Nucleus accumbens (tissue), 56 donors: Measurements from ENCODE around the gene KATNBL1.
"Not testable (repeated sequence)": the region's sequence is repeated elsewhere in the genome, so short reads cannot be mapped to it uniquely, and the experiment has no call there.

Experiments
- DNase-seq, 56 donors: peaks; one replicate each; lab custom pipeline; 2025; lab: John Stamatoyannopoulos, UW

KATNBL1 gene

GRCh38 chr15:34203936-34204335 lies 6.0 kb downstream of the KATNBL1 start:
- no peak for DNase-seq

- no peak for DNase-seq
Measured at GRCh38 chr15:34203305-34203704, 6.6 kb downstream of the KATNBL1 start.

GRCh38 chr15:34193272-34193671 lies 16.6 kb downstream of the KATNBL1 start:
- not testable (repeated sequence) for DNase-seq

- no peak for DNase-seq
Measured at GRCh38 chr15:34188711-34189110, 21.2 kb downstream of the KATNBL1 start.

- DNase-seq = no peak
Measured at GRCh38 chr15:34185666-34186065, 24.2 kb downstream of the KATNBL1 start.

- peak in 2 of 56 donors; percentile 4 to 6 for DNase-seq
Measured at GRCh38 chr15:34182942-34183341, 27.0 kb downstream of the KATNBL1 start.

GRCh38 chr15:34179234-34179633 lies 30.7 kb downstream of the KATNBL1 start:
- DNase-seq = no peak

- DNase-seq = not testable (repeated sequence)
Measured at GRCh38 chr15:34165987-34166573, 43.8 kb downstream of the KATNBL1 start.

GRCh38 chr15:34161329-34161963 lies 48.5 kb downstream of the KATNBL1 start:
- no peak for DNase-seq

- DNase-seq = no peak
Measured at GRCh38 chr15:34160735-34161134, 49.2 kb downstream of the KATNBL1 start.

GRCh38 chr15:34158355-34158754 lies 51.5 kb downstream of the KATNBL1 start:
- no peak for DNase-seq

GRCh38 chr15:34155859-34156258 lies 54.0 kb downstream of the KATNBL1 start:
- no peak for DNase-seq

- DNase-seq = peak in 5 of 56 donors; percentile 2 to 19 (median 5)
Measured at GRCh38 chr15:34154725-34155204, 55.1 kb downstream of the KATNBL1 start.

- no peak for DNase-seq
Measured at GRCh38 chr15:34147371-34148140, 62.3 kb downstream of the KATNBL1 start.

- DNase-seq = no peak
Measured at GRCh38 chr15:34133511-34133910, 76.4 kb downstream of the KATNBL1 start.

- DNase-seq = no peak
Measured at GRCh38 chr15:34132881-34133280, 77.0 kb downstream of the KATNBL1 start.

GRCh38 chr15:34128898-34129297 lies 81.0 kb downstream of the KATNBL1 start:
- no peak for DNase-seq

- DNase-seq = no peak
Measured at GRCh38 chr15:34126522-34126921, 83.4 kb downstream of the KATNBL1 start.

GRCh38 chr15:34125945-34126344 lies 84.0 kb downstream of the KATNBL1 start:
- no peak for DNase-seq

GRCh38 chr15:34124651-34125050 lies 85.2 kb downstream of the KATNBL1 start:
- no peak for DNase-seq

- DNase-seq = no peak
Measured at GRCh38 chr15:34122771-34123183, 87.1 kb downstream of the KATNBL1 start.

GRCh38 chr15:34121786-34122185 lies 88.1 kb downstream of the KATNBL1 start:
- DNase-seq = not testable (repeated sequence)
